Tracheal epithelial cell (primary cell): ENCODE results near the gene FSCN2. TPM values are rescaled to one million over a fixed set of nuclear protein-coding genes. Genes with fewer than 3 reads are reported as not detected.

Experiments
- total RNA-seq: library from RNA; depleted of rRNA; stranded (reverse); fragments of >200 nt; gene quantifications from 2 replicates; pipeline ENCODE4 v1.2.1, GENCODE V29; 2014

Gene FSCN2
- under 0.01 and 1.9 TPM in 2 replicates for total RNA-seq

DNA sequence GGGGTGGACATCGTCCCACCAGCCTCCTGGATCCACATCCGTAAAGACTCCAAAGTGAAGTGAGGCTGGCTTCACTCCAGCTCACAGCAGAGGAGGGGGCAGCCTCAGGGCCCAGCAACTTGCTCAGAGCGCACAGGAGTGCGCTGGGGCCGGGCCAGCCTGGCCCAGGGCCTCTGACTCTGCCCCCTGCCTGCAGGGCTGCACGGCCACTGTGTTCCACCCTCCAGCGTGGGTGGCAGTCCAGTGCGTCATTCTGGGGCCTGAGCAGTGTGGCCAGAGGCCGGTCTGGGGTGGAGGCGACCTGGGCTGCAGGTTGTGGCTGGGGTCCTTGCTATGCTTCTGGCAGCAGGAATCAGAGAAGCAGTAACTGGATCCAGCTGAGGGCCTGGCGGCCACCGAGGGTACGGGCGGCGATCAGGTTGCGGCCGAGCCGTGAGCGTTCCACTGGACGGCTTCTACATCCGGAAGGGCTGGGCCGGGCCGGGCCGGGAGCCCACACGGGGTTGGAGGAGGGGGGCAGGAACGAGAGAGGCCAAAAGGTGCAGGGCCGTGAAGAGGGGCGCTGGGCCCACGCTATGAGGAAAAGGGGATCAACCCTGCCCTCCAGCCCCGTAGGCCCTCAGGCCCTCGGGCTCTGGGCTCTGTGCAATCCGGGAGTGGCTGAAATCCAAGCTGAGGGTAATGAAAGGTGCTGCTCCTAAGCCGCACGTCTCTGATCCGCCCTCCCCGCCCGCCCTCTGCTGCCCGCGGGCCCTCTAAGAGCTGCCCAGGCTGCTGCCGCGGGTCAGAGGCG lies at the start of gene FSCN2:
TSS of gene FSCN2 (plus strand) at position 787 of the 793 bp plus-strand sequence. CDS start 155 bp downstream, outside the sequence.

DNA sequence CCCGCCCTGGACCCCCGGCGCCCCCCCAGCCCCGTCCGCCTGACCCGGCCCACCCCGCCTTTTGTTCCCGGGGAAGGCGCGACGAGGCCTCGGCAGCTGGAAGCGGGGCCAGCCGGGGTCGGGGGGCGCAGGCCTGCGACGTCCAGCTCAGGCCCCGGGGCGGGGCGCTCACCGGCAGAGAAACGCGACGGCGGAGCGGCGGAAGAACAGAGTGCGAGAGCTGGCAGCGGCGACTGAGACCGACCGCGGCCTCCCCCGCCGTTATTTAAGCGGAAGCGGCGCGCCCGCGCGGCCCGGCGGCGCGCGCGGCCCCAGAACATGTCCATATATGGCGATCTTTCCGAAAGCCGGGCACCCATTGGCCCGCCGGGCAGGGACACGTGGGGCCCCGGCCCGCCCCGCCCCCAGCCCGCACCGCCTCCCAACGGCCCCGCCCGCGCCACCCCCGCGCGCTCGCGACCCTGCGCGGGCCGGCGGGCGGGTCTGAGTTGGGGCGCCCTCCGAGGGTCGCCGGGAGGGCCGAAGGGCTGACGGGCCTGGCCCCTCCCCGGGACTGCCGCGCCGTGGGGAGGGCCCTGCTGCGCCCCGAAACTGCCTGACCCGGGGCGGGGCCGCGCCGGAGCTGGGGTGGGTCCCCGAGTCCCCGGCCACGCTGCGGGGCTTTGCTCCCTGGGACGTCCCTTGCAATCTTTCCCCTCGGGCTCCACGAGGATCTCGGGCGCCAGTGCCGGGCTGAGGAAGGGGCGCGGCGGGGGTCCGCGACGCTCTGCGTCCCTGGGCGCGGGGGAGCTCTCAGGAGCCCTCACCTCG lies 15.4 kb upstream of the FSCN2 start, which contains the start of gene ACTG1:
TSS of gene ACTG1 (minus strand) at position 238 of the 810 bp plus-strand sequence. CDS start 445 bp downstream, outside the sequence.

DNA sequence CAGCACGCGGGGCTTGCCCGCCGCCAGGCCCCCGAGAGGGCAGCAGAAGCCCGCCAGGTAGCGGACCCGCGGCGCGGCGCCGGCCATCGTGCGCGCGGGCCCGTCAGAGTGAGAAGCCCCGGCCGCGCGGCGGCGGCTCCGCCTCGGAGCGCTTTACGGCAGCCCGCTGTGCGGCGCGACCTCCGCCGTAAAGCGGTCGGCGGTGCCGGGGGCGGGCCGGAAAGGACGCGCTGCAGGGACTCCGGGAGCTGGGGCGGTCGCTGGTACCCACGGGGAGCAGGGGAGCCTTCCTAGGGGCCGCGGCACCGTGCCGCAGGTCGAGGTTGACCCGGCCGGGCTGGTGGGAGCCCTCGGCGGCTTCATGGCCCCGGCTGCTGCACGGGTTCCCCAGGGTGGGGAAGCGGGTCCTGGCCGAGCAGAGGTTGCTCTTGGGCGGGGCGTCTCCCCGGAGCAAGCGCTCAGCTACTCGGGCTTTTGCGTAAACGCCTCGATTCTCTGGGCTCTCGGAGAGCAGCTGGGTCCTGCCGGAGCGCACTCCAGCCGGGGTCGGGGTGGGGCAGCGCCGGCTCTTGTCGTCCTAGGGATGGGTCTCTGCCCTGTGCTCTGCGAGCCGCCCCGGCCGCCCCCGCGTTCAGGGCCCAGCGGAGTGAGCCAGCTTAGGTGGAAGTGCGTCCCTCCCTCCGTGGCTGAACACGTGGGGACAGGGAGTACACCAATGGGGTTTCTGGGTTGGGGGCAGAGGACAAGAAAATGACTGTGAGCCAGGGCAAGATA lies 24.3 kb downstream of the FSCN2 start, which contains the start of gene FAAP100:
TSS of gene FAAP100 (minus strand) at position 110 of the 774 bp plus-strand sequence. CDS start at position 87, 23 bp downstream.

Other genes with a start within 250 kb of the FSCN2 start
- gene SLC38A10, start 233.1 kb upstream of the FSCN2 start, total RNA-seq = 54.1 and 64.8 TPM in 2 replicates
- 1.5 and 1.7 TPM in 2 replicates for gene BAHCC1, start 132.9 kb upstream of the FSCN2 start, total RNA-seq
- 1,714 and 6,233 TPM in 2 replicates for gene ACTG1, start 15.6 kb upstream of the FSCN2 start, total RNA-seq
- gene FAAP100, start 24.0 kb downstream of the FSCN2 start, total RNA-seq = 15.1 and 22.9 TPM in 2 replicates
- gene NPLOC4, start 108.7 kb downstream of the FSCN2 start, total RNA-seq = 44.3 and 48.9 TPM in 2 replicates
- gene TSPAN10, start 108.8 kb downstream of the FSCN2 start, total RNA-seq = 0.21 and 0.48 TPM in 2 replicates
- gene PDE6G, start 128.2 kb downstream of the FSCN2 start, total RNA-seq = 0.72 TPM in 1 of 2 replicates, not detected in the other
- gene OXLD1, start 138.2 kb downstream of the FSCN2 start, total RNA-seq = 57.8 and 61.0 TPM in 2 replicates
- 5.8 and 8.7 TPM in 2 replicates for gene CCDC137, start 138.4 kb downstream of the FSCN2 start, total RNA-seq
- gene ARL16, start 155.4 kb downstream of the FSCN2 start, total RNA-seq = 21.7 and 27.2 TPM in 2 replicates
- gene HGS, start 155.6 kb downstream of the FSCN2 start, total RNA-seq = 91.4 and 114 TPM in 2 replicates
- gene MRPL12, start 175.0 kb downstream of the FSCN2 start, total RNA-seq = 6.3 and 9.8 TPM in 2 replicates
- 27.9 and 34.5 TPM in 2 replicates for gene SLC25A10, start 183.9 kb downstream of the FSCN2 start, total RNA-seq